GM12873 (cell line): ENCODE measurements around the gene AFTPH.

Experiments used
- TF ChIP-seq, protein P1 (sequence below): IDR thresholded peaks from 2 replicates; pipeline ENCODE4 v1.5.1; 2012; ENCODE audit warnings: low read depth, mild to moderate bottlenecking, moderate library complexity, low read length, control low read depth; ENCODE audit not compliant: insufficient read depth; ENCODE audit errors: missing control alignments

Gene AFTPH

DNA sequence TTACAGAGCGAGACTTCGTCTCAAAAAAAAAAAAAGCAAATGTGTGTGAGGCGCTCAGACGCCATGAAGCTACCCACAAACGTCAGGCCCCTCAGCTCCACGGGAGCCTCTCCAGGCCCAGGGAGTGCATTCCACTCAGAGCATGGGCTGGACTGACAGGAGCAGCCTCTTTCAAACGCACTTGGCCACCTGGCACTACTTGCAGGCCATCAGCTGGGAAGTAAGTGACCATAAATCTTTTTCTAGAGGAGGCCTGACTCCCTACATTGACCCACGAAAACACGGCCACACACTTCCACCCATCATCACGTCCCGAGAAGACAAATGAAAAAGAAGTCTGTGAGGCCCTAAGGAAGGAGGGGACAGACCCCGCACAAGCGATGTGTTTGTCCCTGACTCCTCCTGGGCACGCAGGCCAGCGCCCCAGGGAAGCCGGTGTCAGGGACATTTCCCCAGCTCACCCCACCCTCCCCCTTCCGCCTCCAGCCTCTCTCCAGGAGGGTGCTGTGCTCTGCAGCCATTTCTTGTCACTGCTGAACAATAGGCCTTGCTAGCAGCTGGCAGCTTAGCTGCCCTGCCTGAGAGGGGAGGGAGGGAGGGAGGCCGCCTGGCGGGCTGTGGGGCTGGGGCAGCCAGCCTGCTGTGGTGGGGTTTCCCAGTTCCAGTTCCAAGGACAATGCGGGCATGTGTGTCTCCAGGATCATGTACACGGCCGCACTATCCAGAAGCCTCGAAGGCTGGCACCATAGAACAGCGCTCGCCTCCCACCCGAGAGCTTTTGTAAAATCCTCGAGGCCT lies 103.0 kb downstream of the AFTPH start:
- TF ChIP-seq, protein P1, sequence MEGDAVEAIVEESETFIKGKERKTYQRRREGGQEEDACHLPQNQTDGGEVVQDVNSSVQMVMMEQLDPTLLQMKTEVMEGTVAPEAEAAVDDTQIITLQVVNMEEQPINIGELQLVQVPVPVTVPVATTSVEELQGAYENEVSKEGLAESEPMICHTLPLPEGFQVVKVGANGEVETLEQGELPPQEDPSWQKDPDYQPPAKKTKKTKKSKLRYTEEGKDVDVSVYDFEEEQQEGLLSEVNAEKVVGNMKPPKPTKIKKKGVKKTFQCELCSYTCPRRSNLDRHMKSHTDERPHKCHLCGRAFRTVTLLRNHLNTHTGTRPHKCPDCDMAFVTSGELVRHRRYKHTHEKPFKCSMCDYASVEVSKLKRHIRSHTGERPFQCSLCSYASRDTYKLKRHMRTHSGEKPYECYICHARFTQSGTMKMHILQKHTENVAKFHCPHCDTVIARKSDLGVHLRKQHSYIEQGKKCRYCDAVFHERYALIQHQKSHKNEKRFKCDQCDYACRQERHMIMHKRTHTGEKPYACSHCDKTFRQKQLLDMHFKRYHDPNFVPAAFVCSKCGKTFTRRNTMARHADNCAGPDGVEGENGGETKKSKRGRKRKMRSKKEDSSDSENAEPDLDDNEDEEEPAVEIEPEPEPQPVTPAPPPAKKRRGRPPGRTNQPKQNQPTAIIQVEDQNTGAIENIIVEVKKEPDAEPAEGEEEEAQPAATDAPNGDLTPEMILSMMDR, result no peak

DNA sequence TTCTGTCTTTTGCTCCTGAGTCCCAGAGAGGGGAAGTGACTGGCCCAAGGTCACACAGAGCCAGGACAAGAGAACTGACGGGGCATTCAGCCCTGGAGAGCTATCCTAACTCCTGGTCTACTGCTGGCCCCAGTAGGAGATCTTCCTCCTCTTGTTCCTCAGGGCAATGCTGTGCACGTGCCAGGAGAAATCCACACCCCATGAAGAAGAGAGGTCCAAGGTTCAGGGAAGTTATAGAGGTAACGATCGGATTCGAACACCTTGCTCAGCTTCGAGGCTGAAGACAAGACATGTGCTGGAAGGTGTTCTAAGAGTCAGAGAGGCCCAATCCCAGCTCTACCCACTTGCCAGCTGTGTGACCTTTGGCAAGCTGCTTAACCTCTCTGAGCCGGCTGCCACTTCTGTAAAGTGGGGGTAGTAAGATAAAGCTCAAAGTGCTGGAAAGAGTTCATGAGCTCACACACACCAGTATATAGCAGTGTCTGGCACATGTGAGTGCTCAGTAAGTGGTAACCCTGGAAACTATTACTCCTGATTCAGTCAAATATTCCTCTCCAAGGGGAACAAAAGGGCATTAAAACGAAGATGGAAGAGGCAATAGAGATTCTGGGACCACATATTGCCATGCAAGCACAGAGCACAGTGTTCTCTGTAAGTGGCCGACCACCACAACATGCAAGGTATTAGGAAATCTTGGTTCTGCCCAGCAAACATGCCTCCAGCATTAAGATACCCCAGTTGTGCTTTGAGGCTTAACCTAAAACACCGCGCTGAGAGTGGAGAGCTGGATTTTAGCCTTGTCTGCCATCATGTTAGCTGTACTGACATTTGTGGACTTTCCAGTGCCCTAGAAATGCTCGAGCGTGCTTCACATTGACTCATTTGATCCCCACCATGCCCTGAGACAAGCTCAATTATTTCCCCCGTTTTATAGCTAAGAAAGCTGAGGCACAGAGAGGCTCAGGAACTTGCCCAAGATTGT lies 104.0 kb downstream of the AFTPH start:
- TF ChIP-seq, protein P1, result no peak

DNA sequence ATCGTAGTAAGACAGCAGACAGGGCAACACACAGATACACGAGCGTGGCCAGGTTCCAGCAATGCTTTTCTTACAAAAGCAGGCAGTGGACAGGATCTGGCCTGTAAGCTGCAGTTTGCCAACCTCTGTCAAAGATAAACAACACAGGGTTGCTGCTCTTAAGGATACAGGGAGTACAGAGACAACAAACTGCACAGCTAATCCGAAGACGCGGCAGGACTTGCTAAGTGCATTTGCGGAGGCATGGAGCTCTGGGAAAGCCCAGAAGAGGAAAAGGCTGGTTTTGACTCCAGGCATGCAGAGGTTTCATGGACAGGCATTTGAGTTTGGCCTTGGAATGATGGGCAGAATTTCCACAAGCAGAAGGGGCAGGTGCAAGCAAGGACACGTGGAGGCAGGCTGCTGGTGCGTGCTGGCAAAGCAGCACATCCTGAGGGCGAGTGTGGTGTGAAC lies 105.2 kb downstream of the AFTPH start:
- TF ChIP-seq, protein P1, result no peak

DNA sequence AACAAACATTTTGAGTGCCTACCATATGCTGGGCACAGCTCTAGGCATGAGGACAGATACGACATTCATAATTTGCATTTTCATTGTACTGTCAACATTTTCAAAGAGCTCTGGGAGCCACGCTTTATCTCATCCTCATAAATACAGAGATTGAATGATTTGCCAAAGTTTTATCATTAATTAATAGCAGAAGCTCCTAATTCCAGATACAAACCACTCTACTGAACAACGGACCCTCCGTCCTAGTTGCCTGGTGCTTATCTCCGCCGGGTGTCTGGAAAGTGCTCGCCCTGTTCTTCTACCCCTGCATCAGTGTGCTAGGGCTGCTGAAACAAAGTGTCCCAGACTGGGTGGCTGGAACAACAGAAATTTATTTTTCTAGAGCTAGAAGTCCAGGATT lies 105.7 kb downstream of the AFTPH start:
- TF ChIP-seq, protein P1, result no peak

DNA sequence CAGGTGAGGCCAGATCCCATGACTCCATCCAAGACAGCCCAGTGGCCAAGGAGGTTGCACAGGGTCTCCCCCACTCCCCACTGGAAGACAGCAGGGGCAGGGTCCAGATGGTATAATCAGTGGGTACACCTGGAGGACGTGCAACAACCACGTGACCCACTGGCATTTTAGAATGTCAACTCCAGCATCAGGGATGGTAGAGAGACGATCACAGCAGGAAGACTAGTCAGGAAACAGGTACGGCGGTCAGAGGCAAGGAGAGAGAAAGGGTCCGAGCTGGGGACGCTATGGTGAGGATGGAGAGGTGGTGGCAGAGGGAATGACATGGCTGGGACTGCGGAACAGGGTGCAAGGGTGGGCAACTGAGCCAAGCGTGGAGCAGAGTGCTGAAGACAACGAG lies 106.6 kb downstream of the AFTPH start:
- TF ChIP-seq, protein P1, result no peak

DNA sequence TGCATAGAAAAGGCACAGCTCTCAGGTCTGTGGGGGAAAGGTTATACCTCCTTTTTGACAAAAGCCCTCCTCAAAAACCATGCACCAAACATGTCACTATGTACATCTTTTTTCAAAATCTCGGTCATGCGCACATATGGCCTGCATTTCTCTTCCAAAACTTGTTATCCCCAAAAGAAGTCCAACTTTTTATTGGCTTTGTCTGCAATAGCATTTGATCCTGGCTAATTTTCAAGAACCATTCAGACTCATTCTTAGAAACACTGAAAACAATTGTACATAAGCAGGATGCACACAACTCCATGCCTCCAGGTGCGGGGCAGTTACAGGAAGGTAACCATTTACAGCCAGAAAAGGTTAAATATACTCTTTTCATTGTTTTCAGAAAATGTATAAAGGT lies 107.6 kb downstream of the AFTPH start:
- TF ChIP-seq, protein P1, result no peak
